ENCODE results near the gene PROSER3.

DNA sequence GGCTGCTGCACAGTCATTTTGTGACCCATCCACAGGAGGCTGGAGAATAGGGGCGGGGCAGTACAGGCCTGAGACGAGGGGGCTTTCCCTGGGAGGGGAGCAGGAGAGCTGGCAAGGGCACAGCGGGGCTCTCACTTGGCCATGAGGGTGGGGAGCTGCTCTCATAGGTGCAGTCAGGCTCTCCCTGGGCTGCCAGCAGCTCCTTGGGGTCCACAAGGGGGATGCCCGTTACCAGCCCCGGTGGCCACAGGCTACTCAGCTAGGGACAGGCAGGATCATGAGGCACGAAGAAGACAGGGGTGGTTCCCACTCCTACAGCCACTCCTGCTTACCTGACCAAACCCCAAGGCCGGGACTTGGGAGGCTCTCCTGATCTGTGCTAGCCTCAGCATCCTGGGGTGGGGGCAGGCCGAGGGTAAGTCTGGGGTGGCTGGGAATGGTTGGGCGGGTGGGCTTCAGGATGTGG, 33.9 kb downstream of the PROSER3 start:
- TF ChIP-seq POLR2AphosphoS5 (IDR thresholded peaks at IDR 0.05) (no peak), POLR2A (IDR thresholded peaks at IDR 0.05) (no peak)
- TF ChIP-seq, protein P1, sequence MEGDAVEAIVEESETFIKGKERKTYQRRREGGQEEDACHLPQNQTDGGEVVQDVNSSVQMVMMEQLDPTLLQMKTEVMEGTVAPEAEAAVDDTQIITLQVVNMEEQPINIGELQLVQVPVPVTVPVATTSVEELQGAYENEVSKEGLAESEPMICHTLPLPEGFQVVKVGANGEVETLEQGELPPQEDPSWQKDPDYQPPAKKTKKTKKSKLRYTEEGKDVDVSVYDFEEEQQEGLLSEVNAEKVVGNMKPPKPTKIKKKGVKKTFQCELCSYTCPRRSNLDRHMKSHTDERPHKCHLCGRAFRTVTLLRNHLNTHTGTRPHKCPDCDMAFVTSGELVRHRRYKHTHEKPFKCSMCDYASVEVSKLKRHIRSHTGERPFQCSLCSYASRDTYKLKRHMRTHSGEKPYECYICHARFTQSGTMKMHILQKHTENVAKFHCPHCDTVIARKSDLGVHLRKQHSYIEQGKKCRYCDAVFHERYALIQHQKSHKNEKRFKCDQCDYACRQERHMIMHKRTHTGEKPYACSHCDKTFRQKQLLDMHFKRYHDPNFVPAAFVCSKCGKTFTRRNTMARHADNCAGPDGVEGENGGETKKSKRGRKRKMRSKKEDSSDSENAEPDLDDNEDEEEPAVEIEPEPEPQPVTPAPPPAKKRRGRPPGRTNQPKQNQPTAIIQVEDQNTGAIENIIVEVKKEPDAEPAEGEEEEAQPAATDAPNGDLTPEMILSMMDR (IDR thresholded peaks at IDR 0.05) = no peak
